SK-MEL-5 (cell line): ENCODE data around the gene IMMP2L. TPM values are rescaled to one million over a fixed set of nuclear protein-coding genes. Genes with fewer than 3 reads are reported as not detected.
"Not testable (repeated sequence)": the region's sequence is repeated elsewhere in the genome, so short reads cannot be mapped to it uniquely, and the experiment has no call there.

Experiments used
- DNase-seq: peaks from one replicate; pipeline ENCODE4 v3.0.0-alpha.2; 2016; ENCODE audit warnings: low read depth, low spot score
- in situ Hi-C: cut with HindIII; loops from 2 replicates; pipeline ENCODE4 v1.10.0; 2016; ENCODE audit warnings: low sequenced_read_pairs, high pct_unique_total_duplicates, low pct_unique_long_range_greater_than_20kb
- polyA plus RNA-seq, 2 experiments: library from polyadenylated mRNA; depleted of rRNA; stranded (reverse); fragments of >200 nt; gene quantifications; 2 replicates each; pipeline ENCODE4 v1.2.3, GENCODE V29; 2015
- total RNA-seq: library from RNA; depleted of rRNA; stranded (reverse); fragments of >200 nt; shearing (Covaris generic); gene quantifications from 2 replicates; pipeline ENCODE4 v1.2.3, GENCODE V29; 2014; rRNA removed

The IMMP2L gene
- 58.2 and 64.9 TPM in 2 replicates for total RNA-seq
- polyA plus RNA-seq (2015; cell fraction: cytosol; rRNA removed): 22.0 and 26.4 TPM in 2 replicates
- 16.4 and 19.0 TPM in 2 replicates for polyA plus RNA-seq (2015; cell fraction: nucleus; rRNA removed)

GRCh38 chr7:111561904-111562732 is at the start of gene IMMP2L:
Gene IMMP2L (minus strand): TSS chr7:111562492.
- in situ Hi-C loops: no loop called here
- DNase-seq: peak; percentile 92

DNA sequence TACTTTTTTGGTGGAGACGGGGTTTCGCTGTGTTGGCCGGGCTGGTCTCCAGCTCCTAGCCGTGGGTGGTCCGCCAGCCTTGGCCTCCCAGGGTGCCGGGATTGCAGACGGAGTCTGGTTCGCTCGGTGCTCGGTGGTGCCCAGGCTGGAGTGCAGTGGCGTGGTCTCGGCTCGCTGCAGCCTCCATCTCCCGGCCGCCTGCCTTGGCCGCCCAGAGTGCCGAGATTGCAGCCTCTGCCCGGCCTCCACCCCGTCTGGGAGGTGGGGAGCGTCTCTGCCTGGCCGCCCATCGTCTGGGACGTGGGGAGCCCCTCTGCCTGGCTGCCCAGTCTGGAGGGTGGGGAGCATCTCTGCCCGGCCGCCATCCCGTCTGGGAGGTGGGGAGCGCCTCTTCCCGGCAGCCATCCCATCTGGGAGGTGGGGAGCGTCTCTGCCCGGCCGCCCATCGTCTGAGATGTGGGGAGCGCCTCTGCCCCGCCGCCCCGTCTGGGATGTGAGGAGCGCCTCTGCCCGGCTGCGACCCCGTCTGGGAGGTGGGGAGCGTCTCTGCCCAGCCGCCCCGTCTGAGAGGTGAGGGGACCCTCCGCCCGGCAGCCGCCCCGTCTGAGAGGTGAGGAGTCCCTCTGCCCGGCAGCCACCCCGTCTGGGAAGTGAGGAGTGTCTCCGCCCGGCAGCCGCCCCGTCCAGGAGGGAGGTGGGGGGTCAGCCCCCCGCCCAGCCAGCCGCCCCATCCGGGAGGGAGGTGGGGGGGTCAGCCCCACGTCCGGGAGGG is 47.4 kb upstream of the IMMP2L start:
- DNase-seq, in situ Hi-C loops: not testable (repeated sequence)

- no peak for DNase-seq
- in situ Hi-C loops: no loop called here
Measured at GRCh38 chr7:111607621-111608020, 45.3 kb upstream of the IMMP2L start.

DNA sequence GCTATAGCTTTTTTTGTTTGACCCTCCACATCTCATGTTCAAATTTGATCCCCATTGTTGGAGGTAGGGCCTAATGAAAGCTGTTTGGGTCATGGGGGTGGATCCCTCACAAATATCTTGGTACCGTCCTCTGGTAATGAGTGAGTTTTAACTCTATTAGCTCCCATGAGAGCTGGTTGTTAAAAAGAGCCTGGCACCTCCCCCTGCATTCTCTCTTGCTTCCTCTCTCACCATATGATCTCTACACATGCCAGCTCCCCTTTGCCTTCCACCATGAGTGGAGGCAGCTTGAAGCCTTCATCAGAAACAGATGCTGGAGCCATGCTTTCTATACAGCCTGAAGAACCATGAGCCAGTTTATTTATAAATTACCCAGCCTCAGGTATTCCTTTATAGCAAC is 43.0 kb upstream of the IMMP2L start:
- in situ Hi-C loops: no loop called here
- DNase-seq: no peak

DNA sequence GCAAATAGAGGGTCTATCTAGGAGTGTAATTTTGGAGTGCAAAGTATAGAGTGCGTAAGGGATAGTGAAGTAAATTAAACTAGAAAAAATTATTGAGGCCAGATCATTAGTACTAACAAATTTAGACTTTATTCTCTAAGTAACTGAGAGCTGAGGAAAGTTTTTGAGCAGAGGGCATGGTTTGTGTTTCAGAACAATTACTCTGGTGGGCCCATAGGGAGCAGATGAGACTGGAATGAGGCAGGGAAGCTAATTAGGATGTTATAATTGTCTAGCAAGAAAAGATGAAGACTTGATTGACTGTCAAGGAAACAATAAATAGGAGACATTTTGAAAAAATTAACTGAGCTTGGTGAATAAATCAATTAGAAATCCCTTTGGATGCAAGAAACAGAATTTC is 37.8 kb upstream of the IMMP2L start:
- DNase-seq: no peak
- in situ Hi-C loops: no loop called here

GRCh38 chr7:111595780-111596179 is 33.5 kb upstream of the IMMP2L start:
- no peak for DNase-seq
- in situ Hi-C loops: no loop called here

DNA sequence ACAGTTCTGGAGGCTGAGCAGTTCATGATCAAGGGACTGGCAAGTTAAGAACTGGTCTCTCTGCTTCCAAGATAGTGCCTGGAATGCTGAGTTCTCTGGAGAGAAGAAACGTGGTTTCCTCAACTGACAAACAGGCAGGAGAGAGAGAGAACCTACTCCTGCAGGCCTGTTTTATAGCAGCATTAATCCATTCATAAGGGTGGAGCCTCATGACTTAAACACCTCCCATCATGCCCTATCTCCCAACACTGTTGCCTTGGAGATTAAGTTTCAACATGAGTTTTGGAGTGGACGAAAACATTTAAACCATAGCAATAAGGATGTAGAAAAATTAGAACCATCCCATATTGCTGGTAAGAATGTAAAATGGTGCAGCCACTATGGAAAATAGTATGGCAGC is 32.3 kb upstream of the IMMP2L start:
- in situ Hi-C loops: no loop called here
- no peak for DNase-seq

GRCh38 chr7:111593343-111593742 is 31.1 kb upstream of the IMMP2L start:
- in situ Hi-C loops: no loop called here
- DNase-seq: no peak

- in situ Hi-C loops: no loop called here
- no peak for DNase-seq
Measured at GRCh38 chr7:111588065-111588433, 25.8 kb upstream of the IMMP2L start.

GRCh38 chr7:111587410-111588064 is 25.2 kb upstream of the IMMP2L start:
- no peak for DNase-seq

GRCh38 chr7:111586711-111587409 is 24.6 kb upstream of the IMMP2L start:
- in situ Hi-C loops: no loop called here
- no peak for DNase-seq

More at GRCh38 chr7:111587410-111588064, 25.2 kb upstream of the IMMP2L start:
- in situ Hi-C loops: no loop called here

DNA sequence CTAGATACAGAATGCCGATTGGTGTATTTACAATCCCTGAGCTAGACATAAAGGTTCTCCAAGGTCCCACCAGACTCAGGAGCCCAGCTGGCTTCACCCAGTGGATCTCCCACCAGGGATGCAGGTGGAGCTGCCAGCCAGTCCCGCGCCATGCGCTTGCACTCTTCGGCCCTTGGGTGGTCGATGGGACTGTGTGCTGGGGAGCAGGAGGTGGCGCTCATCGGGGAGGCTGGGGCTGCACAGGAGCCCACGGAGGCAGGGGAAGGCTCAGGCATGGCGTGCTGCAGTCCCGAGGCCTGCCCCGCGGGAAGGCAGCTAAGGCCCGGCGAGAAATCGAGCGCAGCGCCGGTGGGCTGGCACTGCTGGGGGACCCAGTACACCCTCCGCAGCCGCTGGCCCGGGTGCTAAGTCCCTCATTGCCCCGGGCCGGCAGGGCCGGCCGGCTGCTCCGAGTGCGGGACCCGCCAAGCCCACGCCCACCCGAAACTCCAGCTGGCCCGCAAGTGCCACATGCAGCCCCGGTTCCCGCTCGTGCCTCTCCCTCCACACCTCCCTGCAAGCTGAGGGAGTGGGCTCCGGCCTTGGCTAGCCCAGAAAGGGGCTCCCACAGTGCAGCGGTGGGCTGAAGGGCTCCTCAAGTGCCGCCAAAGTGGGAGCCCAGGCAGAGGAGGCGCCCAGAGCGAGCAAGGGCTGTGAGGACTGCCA is 19.6 kb upstream of the IMMP2L start:
- in situ Hi-C loops, DNase-seq: not testable (repeated sequence)

DNA sequence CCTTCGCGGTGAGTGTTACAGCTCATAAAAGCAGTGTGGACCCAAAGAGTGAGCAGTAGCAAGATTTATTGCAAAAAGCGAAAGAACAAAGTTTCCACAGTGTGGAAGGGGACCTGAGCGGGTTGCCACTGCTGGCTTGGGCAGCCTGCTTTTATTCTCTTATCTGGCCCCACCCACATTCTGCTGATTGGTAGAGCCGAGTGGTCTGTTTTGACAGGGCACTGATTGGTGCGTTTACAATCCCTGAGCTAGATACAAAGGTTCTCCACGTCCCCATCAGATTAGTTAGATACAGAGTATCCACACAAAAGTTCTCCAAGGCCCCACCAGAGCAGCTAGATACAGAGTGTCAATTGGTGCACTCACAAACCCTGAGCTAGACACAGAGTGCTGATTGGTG is 18.9 kb upstream of the IMMP2L start:
- in situ Hi-C loops, DNase-seq: not testable (repeated sequence)

DNA sequence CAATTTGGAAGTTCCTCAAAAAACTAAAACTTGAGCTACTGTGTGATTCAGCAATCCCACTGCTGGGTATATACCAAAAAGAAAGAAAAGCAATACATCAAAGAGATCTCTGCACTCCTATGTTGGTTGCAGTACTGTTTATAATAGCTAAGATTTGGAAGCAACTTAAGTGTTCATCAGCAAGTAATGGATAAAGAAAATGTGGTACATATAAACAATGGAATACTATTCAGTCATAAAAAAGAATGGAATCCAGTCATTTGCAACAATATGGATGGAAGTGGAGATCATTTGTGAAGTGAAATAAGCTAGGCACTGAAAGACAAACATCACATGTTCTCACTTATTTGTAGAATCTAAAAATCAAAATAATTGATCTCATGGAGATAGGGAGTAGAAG is 16.5 kb upstream of the IMMP2L start:
- DNase-seq: no peak
- in situ Hi-C loops: no loop called here

DNA sequence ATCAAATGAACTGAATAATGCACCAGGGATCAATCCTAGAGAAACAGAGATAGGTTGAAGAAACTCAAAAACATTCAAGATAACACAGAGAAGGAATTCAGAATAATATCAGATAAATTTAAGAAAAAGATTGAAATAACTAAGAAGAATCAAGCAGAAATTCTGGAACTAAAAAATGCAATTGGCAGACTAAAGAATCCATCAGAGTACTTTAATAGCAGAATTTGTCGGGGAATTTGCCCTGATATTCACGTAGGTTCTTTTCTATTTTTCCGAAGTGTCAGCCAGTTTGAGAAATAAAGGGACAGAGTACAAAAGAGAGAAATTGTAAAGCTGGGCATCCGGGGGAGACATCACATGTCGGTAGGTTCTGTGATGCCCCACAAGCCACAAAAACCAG is 9.4 kb upstream of the IMMP2L start:
- in situ Hi-C loops: no loop called here
- DNase-seq: no peak

GRCh38 chr7:111568870-111569462 is 6.7 kb upstream of the IMMP2L start:
- in situ Hi-C loops: no loop called here
- DNase-seq: no peak

DNA sequence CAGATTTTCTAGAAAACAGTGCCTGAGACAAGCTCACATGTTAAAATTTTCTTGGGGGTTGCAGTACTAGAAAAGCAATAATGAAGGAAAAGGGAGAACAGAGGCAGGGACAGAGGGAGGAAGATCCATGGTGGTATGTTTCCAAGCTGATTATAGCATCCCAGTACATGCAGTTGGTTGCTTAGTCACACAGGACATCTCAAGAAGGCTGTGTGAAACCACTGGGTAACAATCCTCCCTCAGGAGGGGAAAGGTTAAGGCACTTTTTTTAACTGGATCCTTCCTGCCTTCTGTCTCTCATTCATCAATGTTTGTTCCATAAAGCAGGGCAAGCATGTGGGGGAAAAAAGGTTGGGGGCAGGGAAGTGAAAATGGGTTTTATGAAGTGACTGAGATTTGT is 6.1 kb upstream of the IMMP2L start:
- in situ Hi-C loops: no loop called here
- DNase-seq: no peak
